Ishikawa (cell line): Measurements from ENCODE around the gene RPL9.

Experiments used
- CEBPB ChIP-seq: IDR thresholded peaks from 2 replicates; pipeline ENCODE4 v1.6.1; 2012
- CREB1 ChIP-seq: IDR thresholded peaks from 2 replicates; pipeline ENCODE4 v1.6.1; 2012; ENCODE audit warnings: low read depth
- EGR1 ChIP-seq: IDR thresholded peaks from 2 replicates; pipeline ENCODE4 v1.6.1; 2012
- EP300 ChIP-seq: IDR thresholded peaks from 2 replicates; pipeline ENCODE4 v1.6.1; 2012; ENCODE audit warnings: borderline replicate concordance
- FOXM1 ChIP-seq: IDR thresholded peaks from 2 replicates; pipeline ENCODE4 v1.6.1; 2012; ENCODE audit warnings: low read depth, borderline replicate concordance
- NFIC ChIP-seq: IDR thresholded peaks from 2 replicates; pipeline ENCODE4 v1.6.1; 2012
- RAD21 ChIP-seq: IDR thresholded peaks from 2 replicates; pipeline ENCODE4 v1.6.1; 2012; ENCODE audit warnings: low read depth
- TAF1 ChIP-seq: IDR thresholded peaks from 2 replicates; pipeline ENCODE4 v1.6.1; 2012; ENCODE audit warnings: low read depth, mild to moderate bottlenecking
- TCF12 ChIP-seq: IDR thresholded peaks from 2 replicates; pipeline ENCODE4 v1.6.1; 2012; ENCODE audit warnings: low read depth
- TEAD4 ChIP-seq: IDR thresholded peaks from 2 replicates; pipeline ENCODE4 v1.6.1; 2012
- YY1 ChIP-seq: IDR thresholded peaks from 2 replicates; pipeline ENCODE4 v1.6.1; 2012; ENCODE audit warnings: low read depth
- ZBTB7A ChIP-seq: IDR thresholded peaks from 2 replicates; pipeline ENCODE4 v1.6.1; 2012; ENCODE audit warnings: low read depth
- TF ChIP-seq, protein P1 (sequence below): IDR thresholded peaks from 2 replicates; pipeline ENCODE4 v1.6.1; 2012
- TF ChIP-seq, protein P2 (sequence below): IDR thresholded peaks from 2 replicates; pipeline ENCODE4 v1.6.1; 2012; ENCODE audit warnings: low read depth, mild to moderate bottlenecking
- TF ChIP-seq, protein P3 (sequence below): IDR thresholded peaks from 2 replicates; pipeline ENCODE4 v1.6.1; 2012

Gene RPL9

DNA sequence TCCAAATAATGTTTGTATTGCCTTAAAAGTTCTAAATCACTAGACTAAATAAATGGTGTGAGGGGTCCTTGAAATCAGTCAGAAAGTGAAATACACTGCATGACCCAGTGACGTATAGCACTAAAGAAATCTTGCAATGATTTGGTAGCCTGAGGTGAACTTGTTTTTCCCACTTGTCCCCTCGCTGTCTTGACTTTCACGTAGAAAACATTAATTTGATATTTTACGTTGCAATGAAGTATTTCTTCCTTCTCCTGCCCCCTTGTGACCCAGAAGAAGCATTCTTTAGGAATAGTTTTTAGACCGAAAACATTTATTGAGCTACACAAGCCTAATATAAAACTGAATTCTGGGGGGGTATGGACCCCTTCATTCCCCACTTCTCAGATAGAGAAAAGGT lies 48.3 kb downstream of the RPL9 start:
- no peak for TF ChIP-seq CREB1
- TF ChIP-seq RAD21, result peak; percentile 21; the same call in 1 of the 2 replicates
- no peak for TF ChIP-seq CEBPB

DNA sequence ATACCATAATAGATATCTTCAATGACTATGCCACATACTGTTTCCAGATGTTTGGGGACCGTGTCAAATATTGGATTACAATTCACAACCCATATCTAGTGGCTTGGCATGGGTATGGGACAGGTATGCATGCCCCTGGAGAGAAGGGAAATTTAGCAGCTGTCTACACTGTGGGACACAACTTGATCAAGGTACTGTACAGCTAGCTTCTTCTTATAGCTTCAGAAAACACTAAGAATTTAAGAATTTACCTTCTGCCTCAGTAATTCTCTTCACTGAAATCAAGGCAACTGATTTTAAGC lies 51.2 kb downstream of the RPL9 start:
- TF ChIP-seq RAD21 (no peak), TAF1 (no peak), EP300 (no peak), CREB1 (no peak), CEBPB (no peak), YY1 (no peak), EGR1 (no peak), TEAD4 (no peak), NFIC (no peak), FOXM1 (no peak), TCF12 (no peak), ZBTB7A (no peak)
- TF ChIP-seq, protein P1, sequence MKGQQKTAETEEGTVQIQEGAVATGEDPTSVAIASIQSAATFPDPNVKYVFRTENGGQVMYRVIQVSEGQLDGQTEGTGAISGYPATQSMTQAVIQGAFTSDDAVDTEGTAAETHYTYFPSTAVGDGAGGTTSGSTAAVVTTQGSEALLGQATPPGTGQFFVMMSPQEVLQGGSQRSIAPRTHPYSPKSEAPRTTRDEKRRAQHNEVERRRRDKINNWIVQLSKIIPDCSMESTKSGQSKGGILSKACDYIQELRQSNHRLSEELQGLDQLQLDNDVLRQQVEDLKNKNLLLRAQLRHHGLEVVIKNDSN, result no peak
- TF ChIP-seq, protein P2, sequence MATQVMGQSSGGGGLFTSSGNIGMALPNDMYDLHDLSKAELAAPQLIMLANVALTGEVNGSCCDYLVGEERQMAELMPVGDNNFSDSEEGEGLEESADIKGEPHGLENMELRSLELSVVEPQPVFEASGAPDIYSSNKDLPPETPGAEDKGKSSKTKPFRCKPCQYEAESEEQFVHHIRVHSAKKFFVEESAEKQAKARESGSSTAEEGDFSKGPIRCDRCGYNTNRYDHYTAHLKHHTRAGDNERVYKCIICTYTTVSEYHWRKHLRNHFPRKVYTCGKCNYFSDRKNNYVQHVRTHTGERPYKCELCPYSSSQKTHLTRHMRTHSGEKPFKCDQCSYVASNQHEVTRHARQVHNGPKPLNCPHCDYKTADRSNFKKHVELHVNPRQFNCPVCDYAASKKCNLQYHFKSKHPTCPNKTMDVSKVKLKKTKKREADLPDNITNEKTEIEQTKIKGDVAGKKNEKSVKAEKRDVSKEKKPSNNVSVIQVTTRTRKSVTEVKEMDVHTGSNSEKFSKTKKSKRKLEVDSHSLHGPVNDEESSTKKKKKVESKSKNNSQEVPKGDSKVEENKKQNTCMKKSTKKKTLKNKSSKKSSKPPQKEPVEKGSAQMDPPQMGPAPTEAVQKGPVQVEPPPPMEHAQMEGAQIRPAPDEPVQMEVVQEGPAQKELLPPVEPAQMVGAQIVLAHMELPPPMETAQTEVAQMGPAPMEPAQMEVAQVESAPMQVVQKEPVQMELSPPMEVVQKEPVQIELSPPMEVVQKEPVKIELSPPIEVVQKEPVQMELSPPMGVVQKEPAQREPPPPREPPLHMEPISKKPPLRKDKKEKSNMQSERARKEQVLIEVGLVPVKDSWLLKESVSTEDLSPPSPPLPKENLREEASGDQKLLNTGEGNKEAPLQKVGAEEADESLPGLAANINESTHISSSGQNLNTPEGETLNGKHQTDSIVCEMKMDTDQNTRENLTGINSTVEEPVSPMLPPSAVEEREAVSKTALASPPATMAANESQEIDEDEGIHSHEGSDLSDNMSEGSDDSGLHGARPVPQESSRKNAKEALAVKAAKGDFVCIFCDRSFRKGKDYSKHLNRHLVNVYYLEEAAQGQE, result no peak
- TF ChIP-seq, protein P3, sequence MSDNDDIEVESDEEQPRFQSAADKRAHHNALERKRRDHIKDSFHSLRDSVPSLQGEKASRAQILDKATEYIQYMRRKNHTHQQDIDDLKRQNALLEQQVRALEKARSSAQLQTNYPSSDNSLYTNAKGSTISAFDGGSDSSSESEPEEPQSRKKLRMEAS, result no peak

DNA sequence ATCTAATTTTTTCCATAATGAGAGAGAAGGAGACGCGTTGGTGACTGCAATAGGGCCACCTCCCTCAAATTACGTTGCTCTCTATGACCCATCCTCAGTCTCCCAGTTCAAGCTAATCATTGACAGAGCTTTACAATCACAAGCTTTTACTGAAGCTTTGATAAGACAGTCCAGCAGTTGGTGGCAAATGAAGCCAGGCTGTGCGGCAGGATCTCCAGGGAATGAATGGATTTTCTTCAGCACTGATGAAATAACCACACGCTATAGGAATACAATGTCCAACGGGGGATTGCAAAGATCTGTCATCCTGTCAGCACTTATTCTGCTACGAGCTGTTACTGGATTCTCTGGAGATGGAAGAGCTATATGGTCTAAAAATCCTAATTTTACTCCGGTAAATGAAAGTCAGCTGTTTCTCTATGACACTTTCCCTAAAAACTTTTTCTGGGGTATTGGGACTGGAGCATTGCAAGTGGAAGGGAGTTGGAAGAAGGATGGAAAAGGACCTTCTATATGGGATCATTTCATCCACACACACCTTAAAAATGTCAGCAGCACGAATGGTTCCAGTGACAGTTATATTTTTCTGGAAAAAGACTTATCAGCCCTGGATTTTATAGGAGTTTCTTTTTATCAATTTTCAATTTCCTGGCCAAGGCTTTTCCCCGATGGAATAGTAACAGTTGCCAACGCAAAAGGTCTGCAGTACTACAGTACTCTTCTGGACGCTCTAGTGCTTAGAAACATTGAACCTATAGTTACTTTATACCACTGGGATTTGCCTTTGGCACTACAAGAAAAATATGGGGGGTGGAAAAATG lies 51.7 kb downstream of the RPL9 start, which contains the start of gene KLB:
KLB (plus strand) TSS at position 168 of the 821 bp plus-strand sequence; CDS start at position 188, 20 bp downstream.
- no peak for TF ChIP-seq NFIC
